ENCODE results near the gene NEAT1.

DNA sequence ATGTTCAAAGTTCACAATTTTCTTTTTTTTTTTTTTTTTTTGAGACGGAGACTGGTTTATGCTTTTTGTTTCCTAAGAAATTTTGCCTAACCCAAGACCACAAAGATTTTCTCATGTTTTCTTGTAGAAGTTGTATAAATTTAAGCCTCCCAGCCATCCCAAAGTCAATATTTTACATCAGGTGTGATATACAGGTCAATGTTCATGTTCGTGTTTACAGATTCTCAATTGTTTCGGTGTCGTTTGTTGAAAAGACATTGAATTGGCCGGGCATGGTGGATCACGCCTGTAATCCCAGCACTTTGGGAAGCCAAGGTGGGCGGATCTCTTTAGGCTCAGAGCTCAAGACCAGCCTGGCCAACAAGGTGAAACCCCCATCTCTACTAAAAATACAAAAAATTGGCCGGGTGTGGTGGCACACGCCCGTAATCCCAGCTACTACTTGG lies 20.8 kb upstream of the NEAT1 start:
- TF ChIP-seq ASH2L (IDR thresholded peaks at IDR 0.05; ENCODE audit: low read length) (no peak), JUND (IDR thresholded peaks at IDR 0.05; ENCODE audit: low read length) (no peak), CBX8 (IDR thresholded peaks at IDR 0.05; ENCODE audit: borderline replicate concordance, low read depth, low read length) (no peak), CHD1 (IDR thresholded peaks at IDR 0.05; ENCODE audit: low read depth, low read length) (no peak), ZNF274 (IDR thresholded peaks at IDR 0.05; ENCODE audit: borderline replicate concordance, extremely low read depth, low read length) (no peak), POLR2AphosphoS5 (IDR thresholded peaks at IDR 0.05; ENCODE audit: low read depth, low read length) (no peak)
- TF ChIP-seq, protein P1, sequence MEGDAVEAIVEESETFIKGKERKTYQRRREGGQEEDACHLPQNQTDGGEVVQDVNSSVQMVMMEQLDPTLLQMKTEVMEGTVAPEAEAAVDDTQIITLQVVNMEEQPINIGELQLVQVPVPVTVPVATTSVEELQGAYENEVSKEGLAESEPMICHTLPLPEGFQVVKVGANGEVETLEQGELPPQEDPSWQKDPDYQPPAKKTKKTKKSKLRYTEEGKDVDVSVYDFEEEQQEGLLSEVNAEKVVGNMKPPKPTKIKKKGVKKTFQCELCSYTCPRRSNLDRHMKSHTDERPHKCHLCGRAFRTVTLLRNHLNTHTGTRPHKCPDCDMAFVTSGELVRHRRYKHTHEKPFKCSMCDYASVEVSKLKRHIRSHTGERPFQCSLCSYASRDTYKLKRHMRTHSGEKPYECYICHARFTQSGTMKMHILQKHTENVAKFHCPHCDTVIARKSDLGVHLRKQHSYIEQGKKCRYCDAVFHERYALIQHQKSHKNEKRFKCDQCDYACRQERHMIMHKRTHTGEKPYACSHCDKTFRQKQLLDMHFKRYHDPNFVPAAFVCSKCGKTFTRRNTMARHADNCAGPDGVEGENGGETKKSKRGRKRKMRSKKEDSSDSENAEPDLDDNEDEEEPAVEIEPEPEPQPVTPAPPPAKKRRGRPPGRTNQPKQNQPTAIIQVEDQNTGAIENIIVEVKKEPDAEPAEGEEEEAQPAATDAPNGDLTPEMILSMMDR (IDR thresholded peaks at IDR 0.05; ENCODE audit: control extremely low read depth in 1 of 3, insufficient read depth in 1 of 3, low read depth in 1 of 3, low read length in 3 of 3): no peak

Data from H1 (cell line).